ENCODE measurements around the gene ADAMTS4. TPM values are rescaled to one million over a fixed set of nuclear protein-coding genes. Genes with fewer than 3 reads are reported as not detected.

Gene ADAMTS4
- total RNA-seq, 4 donors from 2014 or later, result 2.5 to 126 (median 12.0) TPM

DNA sequence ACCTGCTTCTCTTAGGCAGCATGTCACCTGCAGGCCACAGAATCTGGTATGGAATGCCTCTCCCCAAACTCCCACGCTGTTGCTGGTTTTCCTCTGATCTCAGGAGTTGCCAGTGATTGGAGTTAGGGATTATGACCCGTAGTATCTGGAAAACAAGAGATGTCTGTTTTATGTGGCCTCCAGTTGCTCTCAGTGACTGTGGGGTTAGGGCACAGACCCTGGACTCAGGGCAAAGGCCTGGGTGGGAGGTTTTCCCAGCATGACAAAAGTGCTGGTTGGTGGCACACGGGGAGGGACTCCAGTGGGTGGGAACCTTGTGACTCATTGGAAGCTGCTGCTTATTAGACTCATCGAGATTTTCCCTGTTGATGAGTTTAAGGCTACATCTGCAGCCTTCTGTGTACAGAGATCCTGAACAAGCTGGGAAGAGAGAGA lies 39.2 kb upstream of the ADAMTS4 start, which contains the start of gene NR1I3:
Gene NR1I3, minus strand, starts transcription at position 165 of the 435 bp plus-strand sequence. CDS start 1,638 bp downstream, outside the sequence.
- Histone ChIP-seq H3K4me3 (no peak within 1 kb of the TSS), H3K9me3 (no peaks in the 10 kb centered on the region), H3K36me3 (no peaks in the 10 kb centered on the region), H3K4me1 (no peaks in the 10 kb centered on the region), H3K27ac (replicated peaks in 1 of 4) (no peak within 1 kb of the TSS), H3K27me3 (no peaks in the 10 kb centered on the region)
- no peak for TF ChIP-seq POLR2AphosphoS5 (IDR thresholded peaks at IDR 0.05)
- TF ChIP-seq POLR2A (IDR thresholded peaks at IDR 0.05; ENCODE audit: low read depth), result no peak
- no peak for TF ChIP-seq EP300 (IDR thresholded peaks at IDR 0.05)
- TF ChIP-seq, protein P1, sequence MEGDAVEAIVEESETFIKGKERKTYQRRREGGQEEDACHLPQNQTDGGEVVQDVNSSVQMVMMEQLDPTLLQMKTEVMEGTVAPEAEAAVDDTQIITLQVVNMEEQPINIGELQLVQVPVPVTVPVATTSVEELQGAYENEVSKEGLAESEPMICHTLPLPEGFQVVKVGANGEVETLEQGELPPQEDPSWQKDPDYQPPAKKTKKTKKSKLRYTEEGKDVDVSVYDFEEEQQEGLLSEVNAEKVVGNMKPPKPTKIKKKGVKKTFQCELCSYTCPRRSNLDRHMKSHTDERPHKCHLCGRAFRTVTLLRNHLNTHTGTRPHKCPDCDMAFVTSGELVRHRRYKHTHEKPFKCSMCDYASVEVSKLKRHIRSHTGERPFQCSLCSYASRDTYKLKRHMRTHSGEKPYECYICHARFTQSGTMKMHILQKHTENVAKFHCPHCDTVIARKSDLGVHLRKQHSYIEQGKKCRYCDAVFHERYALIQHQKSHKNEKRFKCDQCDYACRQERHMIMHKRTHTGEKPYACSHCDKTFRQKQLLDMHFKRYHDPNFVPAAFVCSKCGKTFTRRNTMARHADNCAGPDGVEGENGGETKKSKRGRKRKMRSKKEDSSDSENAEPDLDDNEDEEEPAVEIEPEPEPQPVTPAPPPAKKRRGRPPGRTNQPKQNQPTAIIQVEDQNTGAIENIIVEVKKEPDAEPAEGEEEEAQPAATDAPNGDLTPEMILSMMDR (IDR thresholded peaks at IDR 0.05), result no peak
- no peak for DNase-seq (ENCODE audit: extremely low spot score)
- 64% methylated on average over 4 of the region's 4 CpGs for WGBS
- intact Hi-C loops (cut with DNase I), result no loop called here

DNA sequence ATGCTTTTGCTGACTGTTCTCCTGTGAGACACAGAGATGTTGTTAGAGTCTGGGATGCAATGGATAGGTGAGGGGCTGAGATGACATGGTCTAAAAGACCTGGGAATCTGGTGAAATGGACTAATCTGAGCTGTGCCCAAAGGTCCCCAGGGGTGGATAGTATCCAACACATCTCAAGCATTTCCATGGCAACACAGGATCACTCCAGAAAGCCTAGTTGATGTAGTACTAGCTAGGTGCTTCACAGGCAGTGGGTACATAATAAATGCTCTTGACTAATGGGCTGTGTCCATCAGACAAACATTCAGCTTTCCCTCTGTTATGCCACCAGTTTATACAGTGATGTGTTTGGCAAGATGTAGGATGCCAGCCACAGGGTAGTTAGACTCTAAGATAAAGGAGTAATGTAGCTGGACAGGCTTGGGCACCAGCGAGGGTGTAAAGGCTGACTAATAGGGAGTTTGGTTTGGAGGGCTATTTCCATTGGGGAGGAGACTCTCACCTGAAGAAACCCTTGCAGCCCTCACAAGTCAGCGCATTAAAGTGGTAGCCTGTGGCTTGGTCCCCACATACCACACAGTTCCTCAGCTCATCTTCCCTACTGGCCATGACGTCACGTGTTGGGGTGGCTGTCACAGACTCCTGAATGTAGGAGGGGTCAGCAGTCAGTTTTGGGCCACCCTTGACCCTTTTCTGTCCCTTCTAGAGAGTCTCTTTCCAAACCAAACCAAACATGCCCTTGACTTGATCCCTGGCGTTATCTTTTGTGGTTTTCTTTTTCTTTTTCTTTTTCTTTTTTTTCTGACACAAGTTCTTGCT lies 37.3 kb upstream of the ADAMTS4 start:
- Histone ChIP-seq H3K36me3 (peaks cover 0 to under 1% (median 0%) of the 10 kb centered on the region in 4 donors), H3K4me1 (no peaks in the 10 kb centered on the region), H3K27ac (replicated peaks in 1 of 4) (no peak overlapping the region), H3K4me3 (no peak overlapping the region), H3K27me3 (no peaks in the 10 kb centered on the region), H3K9me3 (no peaks in the 10 kb centered on the region)
- TF ChIP-seq EP300 (IDR thresholded peaks at IDR 0.05) (no peak), POLR2A (IDR thresholded peaks at IDR 0.05; ENCODE audit: low read depth) (no peak), POLR2AphosphoS5 (IDR thresholded peaks at IDR 0.05) (no peak)
- TF ChIP-seq, protein P1 (IDR thresholded peaks at IDR 0.05), result no peak
- DNase-seq (ENCODE audit: extremely low spot score), result no peak
- 89% methylated on average over 5 of the region's 5 CpGs for WGBS
- intact Hi-C loops (cut with DNase I), result no loop called here

DNA sequence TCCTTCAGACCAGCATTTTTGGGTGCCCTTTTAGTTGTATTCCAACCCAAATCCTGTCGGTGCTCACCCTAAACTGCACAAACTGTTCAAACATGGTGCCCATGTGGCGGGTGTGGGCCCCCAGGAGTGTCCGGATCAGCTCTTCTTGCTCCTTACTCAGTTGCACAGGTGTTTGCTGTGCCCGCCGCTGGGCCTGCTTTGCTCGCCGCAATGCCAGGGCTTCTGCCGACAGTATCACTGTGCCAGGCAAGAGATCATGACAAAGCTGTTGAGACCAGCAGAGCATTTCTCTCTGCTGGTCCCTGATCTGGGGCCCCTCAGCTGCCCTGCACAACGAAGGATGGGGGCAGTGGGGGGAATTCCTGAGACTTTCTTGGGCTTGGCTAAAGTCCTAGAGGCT lies 34.2 kb upstream of the ADAMTS4 start:
- Histone ChIP-seq H3K36me3 (peaks cover 19 to 30% (median 29%) of the 10 kb centered on the region in 4 donors), H3K27ac (replicated peaks in 1 of 4) (no peak overlapping the region), H3K27me3 (no peaks in the 10 kb centered on the region), H3K4me3 (no peak overlapping the region), H3K4me1 (peaks cover 0 to under 1% (median under 1%) of the 10 kb centered on the region in 4 donors), H3K9me3 (no peaks in the 10 kb centered on the region)
- no peak for TF ChIP-seq EP300 (IDR thresholded peaks at IDR 0.05)
- TF ChIP-seq, protein P1 (IDR thresholded peaks at IDR 0.05), result no peak
- no peak for TF ChIP-seq POLR2A (IDR thresholded peaks at IDR 0.05; ENCODE audit: low read depth)
- no peak for TF ChIP-seq POLR2AphosphoS5 (IDR thresholded peaks at IDR 0.05)
- intact Hi-C loops (cut with DNase I), result loop anchor here (5.0 kb wide), 1 partner anchor 129 kb away; no protein-coding TSS in a partner anchor
- 77% methylated on average over 3 of the region's 9 CpGs for WGBS
- DNase-seq (ENCODE audit: extremely low spot score), result no peak

DNA sequence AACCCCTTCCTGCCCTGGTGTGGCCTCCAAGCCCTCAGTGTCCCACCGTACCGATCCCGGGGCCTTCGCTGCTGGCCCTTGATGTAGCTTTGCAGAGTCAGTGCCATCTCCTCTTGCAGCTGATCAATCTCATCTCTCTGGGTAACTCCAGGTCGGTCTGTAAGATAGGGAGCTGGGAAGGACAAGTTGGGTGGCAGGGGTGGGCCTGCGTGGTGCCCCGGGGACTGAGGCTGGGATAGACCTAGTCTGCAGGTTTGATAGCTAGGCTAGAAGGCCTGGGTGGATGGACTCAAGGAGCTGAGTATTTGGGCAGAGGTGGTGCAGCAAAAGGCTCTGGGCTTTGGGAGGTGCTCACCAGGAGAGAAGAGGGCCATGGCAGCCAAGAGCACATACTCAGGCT lies 31.9 kb upstream of the ADAMTS4 start:
- TF ChIP-seq POLR2AphosphoS5 (IDR thresholded peaks at IDR 0.05) (no peak), EP300 (IDR thresholded peaks at IDR 0.05) (no peak), POLR2A (IDR thresholded peaks at IDR 0.05; ENCODE audit: low read depth) (no peak)
- TF ChIP-seq, protein P1 (IDR thresholded peaks at IDR 0.05), result no peak
- Histone ChIP-seq H3K36me3 (peaks cover 20 to 35% (median 32%) of the 10 kb centered on the region in 4 donors), H3K27me3 (no peaks in the 10 kb centered on the region), H3K9me3 (no peaks in the 10 kb centered on the region), H3K4me3 (no peak overlapping the region), H3K27ac (replicated peaks in 1 of 4) (no peak overlapping the region), H3K4me1 (peaks cover 20 to 21% (median 20%) of the 10 kb centered on the region in 4 donors)
- 98% methylated on average over 7 of the region's 7 CpGs for WGBS
- intact Hi-C loops (cut with DNase I), result loop anchor here (5.0 kb wide), 1 partner anchor 132 kb away; no protein-coding TSS in a partner anchor
- no peak for DNase-seq (ENCODE audit: extremely low spot score)
